Ovary (tissue), 3 donors: ENCODE results near the gene NFYB.

ENCODE experiments used
- CTCF ChIP-seq, 3 donors: fragments of 450-650 bp in 2 of 3; fragments of 200-600 bp in 1 of 3; IDR thresholded peaks; one replicate each; pipeline versions ENCODE4 v1.5.1 to v1.8.0; 2016 to 2022; ENCODE audit warnings: antibody characterized with exemption in 3 of 3, mild to moderate bottlenecking in 1 of 3
- POLR2A ChIP-seq: fragments of 450-650 bp; IDR thresholded peaks from one replicate; pipeline ENCODE4 v1.6.1; 2017; ENCODE audit warnings: antibody characterized with exemption, mild to moderate bottlenecking, moderate library complexity
- donor health status: DM: no; HTN: no; CAD: no.

GRCh38 chr12:104142543-104142942, 4.5 kb upstream of the NFYB start:
- no peak for TF ChIP-seq CTCF (IDR thresholded peaks at IDR 0.05)
- no peak for TF ChIP-seq POLR2A
